ENCODE results near the gene PPP3R1. TPM values are rescaled to one million over a fixed set of nuclear protein-coding genes. Genes with fewer than 3 reads are reported as not detected.

Gene PPP3R1
- total RNA-seq, 1 donor from 2014 or later: 14.5 TPM

DNA sequence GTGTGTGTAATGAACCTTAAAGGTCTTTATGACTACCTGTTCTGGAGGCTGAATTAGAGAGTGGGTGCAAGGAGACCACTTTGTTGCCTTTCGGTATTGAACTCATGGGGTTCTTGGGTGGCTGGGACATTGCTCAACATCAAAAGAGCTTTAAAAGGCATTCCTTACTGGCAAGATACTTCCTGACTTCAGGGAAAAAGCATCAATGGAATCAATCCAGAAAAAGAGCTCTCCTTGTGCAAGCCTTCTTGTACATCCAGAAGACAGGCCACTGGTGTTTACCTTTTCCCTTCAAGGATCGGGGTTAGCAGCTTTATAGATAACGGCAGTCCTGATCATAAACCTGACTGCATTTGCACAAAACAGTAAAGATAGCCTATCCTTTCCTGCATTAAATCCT, 85.1 kb downstream of the PPP3R1 start:
- TF ChIP-seq, protein P1, sequence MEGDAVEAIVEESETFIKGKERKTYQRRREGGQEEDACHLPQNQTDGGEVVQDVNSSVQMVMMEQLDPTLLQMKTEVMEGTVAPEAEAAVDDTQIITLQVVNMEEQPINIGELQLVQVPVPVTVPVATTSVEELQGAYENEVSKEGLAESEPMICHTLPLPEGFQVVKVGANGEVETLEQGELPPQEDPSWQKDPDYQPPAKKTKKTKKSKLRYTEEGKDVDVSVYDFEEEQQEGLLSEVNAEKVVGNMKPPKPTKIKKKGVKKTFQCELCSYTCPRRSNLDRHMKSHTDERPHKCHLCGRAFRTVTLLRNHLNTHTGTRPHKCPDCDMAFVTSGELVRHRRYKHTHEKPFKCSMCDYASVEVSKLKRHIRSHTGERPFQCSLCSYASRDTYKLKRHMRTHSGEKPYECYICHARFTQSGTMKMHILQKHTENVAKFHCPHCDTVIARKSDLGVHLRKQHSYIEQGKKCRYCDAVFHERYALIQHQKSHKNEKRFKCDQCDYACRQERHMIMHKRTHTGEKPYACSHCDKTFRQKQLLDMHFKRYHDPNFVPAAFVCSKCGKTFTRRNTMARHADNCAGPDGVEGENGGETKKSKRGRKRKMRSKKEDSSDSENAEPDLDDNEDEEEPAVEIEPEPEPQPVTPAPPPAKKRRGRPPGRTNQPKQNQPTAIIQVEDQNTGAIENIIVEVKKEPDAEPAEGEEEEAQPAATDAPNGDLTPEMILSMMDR (conservative IDR thresholded peaks at IDR 0.05; ENCODE audit: low read depth, low read length): no peak
- H3K4me3 ChIP-seq (ENCODE audit: low read depth, low read length): no peak overlapping the region
- no peak for DNase-seq (ENCODE audit: low read depth)

- no peak for DNase-seq (ENCODE audit: low read depth)
- TF ChIP-seq, protein P1 (conservative IDR thresholded peaks at IDR 0.05; ENCODE audit: low read depth, low read length): no peak
- H3K4me3 ChIP-seq (ENCODE audit: low read depth, low read length): no peak overlapping the region
Measured at GRCh38 chr2:68163641-68164040, 88.7 kb downstream of the PPP3R1 start.

DNA sequence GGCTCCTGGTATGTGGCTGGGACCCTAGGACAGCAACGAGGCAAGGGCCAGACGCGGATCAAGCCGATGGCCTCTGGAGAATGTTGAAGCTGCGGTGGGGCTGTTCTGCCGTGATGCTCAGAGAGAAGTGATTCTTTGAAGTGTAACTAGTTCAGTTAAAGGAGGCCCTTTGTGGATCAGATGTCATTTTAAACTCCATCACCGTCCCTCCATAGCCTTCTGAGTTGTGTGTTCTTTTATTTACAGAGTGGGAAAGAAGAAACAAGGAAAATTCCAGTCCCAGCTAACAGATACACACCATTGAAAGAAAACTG, 94.2 kb downstream of the PPP3R1 start:
- DNase-seq (ENCODE audit: low read depth): no peak
- TF ChIP-seq, protein P1 (conservative IDR thresholded peaks at IDR 0.05; ENCODE audit: low read depth, low read length): no peak
- peak overlapping the region; percentile 85 for H3K4me3 ChIP-seq (ENCODE audit: low read depth, low read length)

- DNase-seq (ENCODE audit: low read depth): peak; percentile 85
- TF ChIP-seq, protein P1 (conservative IDR thresholded peaks at IDR 0.05; ENCODE audit: low read depth, low read length): no peak
- peak within 1 kb of the TSS; percentile 85 for H3K4me3 ChIP-seq (ENCODE audit: low read depth, low read length)
Measured at GRCh38 chr2:68157402-68158133, 94.8 kb downstream of the PPP3R1 start, which contains the start of gene PNO1. Gene PNO1 (plus strand): TSS chr2:68157888. CDS start chr2:68157935, 47 bp downstream.

GRCh38 chr2:68157002-68157401, 95.3 kb downstream of the PPP3R1 start:
- H3K4me3 ChIP-seq (ENCODE audit: low read depth, low read length): peak overlapping the region; percentile 85
- TF ChIP-seq, protein P1 (conservative IDR thresholded peaks at IDR 0.05; ENCODE audit: low read depth, low read length): no peak
- no peak for DNase-seq (ENCODE audit: low read depth)

DNA sequence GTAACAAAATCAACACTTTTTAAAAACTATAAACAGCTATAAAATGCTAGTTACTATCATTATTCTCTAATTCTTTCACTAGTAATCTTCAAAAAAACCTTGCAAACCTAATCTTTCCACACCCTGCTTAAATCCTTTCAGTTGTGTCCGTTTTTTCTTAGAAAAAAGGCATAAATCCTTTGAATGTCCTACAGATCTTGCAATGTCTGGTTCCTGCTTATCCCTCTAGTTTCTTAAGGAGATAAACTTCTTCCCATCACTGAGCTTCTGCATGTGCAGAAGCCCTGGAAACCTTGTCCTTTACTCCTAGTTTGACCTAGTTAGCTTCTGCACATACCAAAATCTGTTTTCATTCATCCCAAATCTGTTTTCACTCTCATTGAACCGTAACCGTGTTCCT, 95.9 kb downstream of the PPP3R1 start:
- TF ChIP-seq, protein P1 (conservative IDR thresholded peaks at IDR 0.05; ENCODE audit: low read depth, low read length): no peak
- DNase-seq (ENCODE audit: low read depth): no peak
- H3K4me3 ChIP-seq (ENCODE audit: low read depth, low read length): peak overlapping the region; percentile 85

DNA sequence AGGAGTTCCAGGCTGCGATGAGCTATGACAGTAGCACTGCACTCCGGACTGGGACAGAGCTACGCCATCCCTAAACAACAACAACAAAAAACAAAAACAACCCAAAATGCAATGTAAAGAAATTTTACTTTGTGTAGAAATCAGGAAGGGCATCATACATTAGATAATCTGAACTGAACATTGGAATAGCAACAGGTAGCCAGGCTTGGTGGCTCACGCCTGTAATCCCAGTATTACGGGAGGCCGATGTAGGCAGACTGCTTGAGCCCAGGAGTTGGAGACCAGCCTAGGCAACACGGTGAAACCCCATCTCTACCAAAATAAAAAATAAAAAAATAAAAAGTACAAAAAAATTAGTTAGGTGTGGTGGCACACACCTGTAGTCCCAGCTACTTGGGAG, 96.7 kb downstream of the PPP3R1 start:
- DNase-seq (ENCODE audit: low read depth): no peak
- H3K4me3 ChIP-seq (ENCODE audit: low read depth, low read length): no peak overlapping the region
- TF ChIP-seq, protein P1 (conservative IDR thresholded peaks at IDR 0.05; ENCODE audit: low read depth, low read length): no peak
